IPS-20b (cell line): ENCODE measurements around the gene CEP63.

Experiments
- H3K27ac ChIP-seq: one replicate; pipeline ENCODE4 v1.5.1; 2013; ENCODE audit warnings: low read length
- H3K27me3 ChIP-seq: 2 replicates; pipeline ENCODE4 v1.6.1; 2013; ENCODE audit warnings: mild to moderate bottlenecking, low read length, inconsistent platforms; ENCODE audit not compliant: insufficient read depth
- H3K36me3 ChIP-seq: 2 replicates; pipeline ENCODE4 v1.6.1; 2013; ENCODE audit warnings: low read depth, mild to moderate bottlenecking, inconsistent platforms, low read length, moderate library complexity; ENCODE audit not compliant: insufficient read depth
- H3K4me1 ChIP-seq: 2 replicates; pipeline ENCODE4 v1.6.1; 2013; ENCODE audit warnings: mild to moderate bottlenecking, control low read depth, inconsistent platforms, low read length, moderate library complexity; ENCODE audit not compliant: insufficient read depth
- H3K4me3 ChIP-seq: 2 replicates; pipeline ENCODE4 v1.5.1; 2013; ENCODE audit warnings: mild to moderate bottlenecking, low read length, inconsistent platforms
- H3K9ac ChIP-seq: 2 replicates; pipeline ENCODE4 v1.6.1; 2013; ENCODE audit warnings: low read depth, mild to moderate bottlenecking, inconsistent platforms, low read length, moderate library complexity
- H3K9me3 ChIP-seq: 2 replicates; pipeline ENCODE4 v1.6.1; 2013; ENCODE audit warnings: mild to moderate bottlenecking, low read depth, low read length, inconsistent platforms; ENCODE audit not compliant: insufficient read depth

CEP63 gene

GRCh38 chr3:134613006-134613520 lies 127.2 kb downstream of the CEP63 start:
- Histone ChIP-seq H3K4me1 (no peaks in the 10 kb centered on the region), H3K9ac (no peak overlapping the region), H3K36me3 (no peaks in the 10 kb centered on the region), H3K27ac (no peak overlapping the region), H3K27me3 (no peaks in the 10 kb centered on the region), H3K4me3 (no peak overlapping the region), H3K9me3 (no peaks in the 10 kb centered on the region)

DNA sequence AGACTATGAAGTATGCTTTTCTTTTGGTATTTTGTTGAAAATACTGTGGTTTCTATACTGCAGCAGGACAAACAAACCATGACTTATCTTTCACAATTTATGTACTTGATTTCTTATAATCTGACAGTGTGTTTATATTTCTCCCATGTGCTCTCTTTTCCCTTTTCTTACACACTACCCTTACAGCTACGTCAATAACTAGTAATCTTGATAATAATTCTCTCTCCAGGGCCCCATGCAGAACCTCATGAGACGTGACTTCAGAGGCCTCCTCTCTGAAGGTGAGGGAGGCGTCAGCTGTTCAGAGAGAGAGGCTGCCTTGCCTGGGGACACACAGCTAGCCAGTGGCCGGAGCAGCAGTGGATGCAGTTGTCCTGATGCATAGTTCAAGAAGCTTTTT lies 129.1 kb downstream of the CEP63 start:
- H3K9me3 ChIP-seq: no peaks in the 10 kb centered on the region
- H3K4me3 ChIP-seq: no peak overlapping the region
- H3K36me3 ChIP-seq: no peaks in the 10 kb centered on the region
- H3K4me1 ChIP-seq: no peaks in the 10 kb centered on the region
- H3K27me3 ChIP-seq: no peaks in the 10 kb centered on the region
- H3K9ac ChIP-seq: no peak overlapping the region
- H3K27ac ChIP-seq: no peak overlapping the region

- H3K4me1 ChIP-seq: no peaks in the 10 kb centered on the region
- H3K36me3 ChIP-seq: no peaks in the 10 kb centered on the region
- no peak overlapping the region for H3K9ac ChIP-seq
- H3K27ac ChIP-seq: no peak overlapping the region
- H3K27me3 ChIP-seq: no peaks in the 10 kb centered on the region
- no peaks in the 10 kb centered on the region for H3K9me3 ChIP-seq
- no peak overlapping the region for H3K4me3 ChIP-seq
Measured at GRCh38 chr3:134615743-134616142, 129.9 kb downstream of the CEP63 start.

DNA sequence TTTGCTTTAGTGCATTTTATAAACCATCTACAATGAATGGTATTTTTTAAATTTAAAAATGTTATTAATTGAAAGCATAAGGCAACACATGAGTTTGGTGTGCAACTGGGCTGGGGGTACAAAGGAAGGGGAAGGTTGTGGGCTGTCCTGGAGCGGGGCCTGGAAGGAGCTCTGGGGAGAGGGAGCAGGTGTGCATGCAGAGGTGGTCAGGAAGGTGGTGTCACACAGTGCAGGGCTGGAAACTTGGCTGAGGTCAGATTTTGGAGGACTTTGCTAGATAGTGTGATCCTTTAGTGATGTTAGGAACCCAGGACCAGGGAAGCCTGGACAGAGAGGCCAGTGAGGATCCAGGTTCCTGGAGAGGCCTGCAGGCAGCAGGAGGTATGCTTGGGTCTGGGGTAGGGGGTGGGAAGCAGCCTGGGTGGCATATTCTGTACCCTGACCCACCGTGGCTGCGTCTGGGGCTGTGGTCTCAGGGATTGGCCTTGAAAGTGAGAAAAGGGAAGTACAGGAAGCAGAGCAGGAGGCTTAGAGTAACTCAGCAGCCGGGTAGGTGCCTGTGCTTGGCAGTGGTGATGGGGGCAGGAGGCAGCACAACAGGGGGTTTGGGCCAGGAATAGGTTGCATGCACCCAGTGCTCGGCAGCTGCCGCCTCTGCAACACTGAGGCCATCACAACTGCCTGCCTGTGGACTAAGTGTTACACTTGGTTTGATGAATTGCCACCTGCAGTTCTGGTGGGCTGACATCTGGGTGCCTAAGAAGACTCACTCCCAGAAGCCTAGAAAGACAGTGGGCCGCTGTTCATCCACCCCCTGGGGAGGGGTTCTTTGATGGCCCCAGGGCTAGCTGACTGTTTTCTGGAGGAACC lies 132.0 kb downstream of the CEP63 start:
- no peaks in the 10 kb centered on the region for H3K27me3 ChIP-seq
- no peaks in the 10 kb centered on the region for H3K4me1 ChIP-seq
- H3K4me3 ChIP-seq: no peak overlapping the region
- H3K9ac ChIP-seq: no peak overlapping the region
- no peaks in the 10 kb centered on the region for H3K9me3 ChIP-seq
- no peak overlapping the region for H3K27ac ChIP-seq
- H3K36me3 ChIP-seq: no peaks in the 10 kb centered on the region

- H3K9me3 ChIP-seq: no peaks in the 10 kb centered on the region
Measured at GRCh38 chr3:134618478-134619300, 132.8 kb downstream of the CEP63 start.

GRCh38 chr3:134619301-134619615 lies 133.4 kb downstream of the CEP63 start:
- Histone ChIP-seq H3K4me1 (no peaks in the 10 kb centered on the region), H3K36me3 (no peaks in the 10 kb centered on the region), H3K27ac (no peak overlapping the region), H3K4me3 (no peak overlapping the region), H3K27me3 (no peaks in the 10 kb centered on the region), H3K9ac (no peak overlapping the region), H3K9me3 (no peaks in the 10 kb centered on the region)

More at GRCh38 chr3:134618478-134619300, 132.8 kb downstream of the CEP63 start:
- H3K9ac ChIP-seq: no peak overlapping the region
- no peak overlapping the region for H3K4me3 ChIP-seq
- H3K27me3 ChIP-seq: no peaks in the 10 kb centered on the region
- no peaks in the 10 kb centered on the region for H3K36me3 ChIP-seq
- no peak overlapping the region for H3K27ac ChIP-seq
- H3K4me1 ChIP-seq: no peaks in the 10 kb centered on the region

DNA sequence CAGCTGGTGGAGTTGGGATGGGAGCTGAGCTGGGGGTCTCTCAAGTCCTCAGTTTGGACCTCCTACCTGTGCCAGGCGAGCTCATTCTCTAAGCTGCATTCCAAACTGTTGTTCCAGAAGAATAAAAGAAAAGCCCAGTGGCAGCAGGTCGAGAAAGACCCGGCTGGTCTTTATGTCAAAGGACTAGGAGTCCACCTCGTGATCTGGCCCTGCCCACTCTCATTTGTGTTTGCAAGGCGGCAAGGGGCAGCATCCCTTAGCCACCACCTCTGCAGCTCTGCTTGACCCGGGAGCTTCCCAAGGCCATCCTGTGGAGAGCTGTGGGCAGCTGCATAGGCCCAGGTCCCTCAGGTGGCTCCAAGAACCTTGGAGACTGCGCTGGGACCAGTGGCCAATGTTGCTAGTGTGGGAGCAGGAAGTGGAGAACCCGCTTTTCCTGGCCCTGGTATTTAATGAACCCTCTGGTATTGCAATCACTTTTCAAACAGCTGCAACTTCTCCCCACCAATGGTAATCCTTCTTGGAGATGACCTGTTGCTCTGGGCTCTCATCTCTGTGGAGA lies 134.1 kb downstream of the CEP63 start:
- no peaks in the 10 kb centered on the region for H3K9me3 ChIP-seq
- no peak overlapping the region for H3K9ac ChIP-seq
- H3K4me1 ChIP-seq: no peaks in the 10 kb centered on the region
- H3K27me3 ChIP-seq: no peaks in the 10 kb centered on the region
- H3K27ac ChIP-seq: no peak overlapping the region
- no peaks in the 10 kb centered on the region for H3K36me3 ChIP-seq
- H3K4me3 ChIP-seq: no peak overlapping the region

DNA sequence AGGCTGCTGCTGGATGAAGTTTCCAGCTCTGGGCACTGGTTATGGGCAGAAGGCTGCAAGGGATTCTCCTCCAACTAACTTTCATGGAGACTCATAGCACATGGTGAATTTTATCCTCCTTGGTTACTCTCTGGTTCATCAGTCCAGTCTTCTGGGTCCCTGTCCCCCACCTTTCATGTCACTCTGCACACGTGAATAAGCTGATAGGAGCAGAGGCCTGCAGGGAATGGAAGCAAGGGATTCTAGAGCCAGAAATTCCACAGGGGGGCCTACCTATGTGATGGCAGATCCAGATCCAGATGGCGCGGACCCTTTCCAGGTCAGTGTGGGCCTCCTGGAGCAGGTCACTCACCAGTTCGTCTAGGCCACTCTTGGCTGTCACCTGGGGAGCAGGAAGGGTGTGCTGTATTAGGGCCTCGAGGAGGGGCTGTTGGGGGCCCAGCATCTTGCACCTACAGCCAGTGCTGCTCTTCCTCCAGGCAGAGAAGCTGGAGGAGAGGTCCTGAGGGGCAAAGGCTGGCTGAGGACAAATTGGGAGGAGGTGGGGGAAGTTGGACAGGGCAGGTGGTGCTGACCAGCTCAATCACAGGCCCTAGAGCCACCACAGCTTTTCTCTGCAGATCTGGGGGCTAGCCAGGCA lies 134.7 kb downstream of the CEP63 start:
- no peak overlapping the region for H3K9ac ChIP-seq
- no peaks in the 10 kb centered on the region for H3K36me3 ChIP-seq
- no peaks in the 10 kb centered on the region for H3K4me1 ChIP-seq
- no peaks in the 10 kb centered on the region for H3K9me3 ChIP-seq
- H3K4me3 ChIP-seq: no peak overlapping the region
- H3K27me3 ChIP-seq: no peaks in the 10 kb centered on the region
- no peak overlapping the region for H3K27ac ChIP-seq

GRCh38 chr3:134621854-134622253 lies 136.0 kb downstream of the CEP63 start:
- H3K9ac ChIP-seq: no peak overlapping the region
- H3K36me3 ChIP-seq: no peaks in the 10 kb centered on the region

GRCh38 chr3:134622806-134623365 lies 137.0 kb downstream of the CEP63 start:
- Histone ChIP-seq H3K4me3 (no peak overlapping the region), H3K9me3 (no peaks in the 10 kb centered on the region), H3K27me3 (no peaks in the 10 kb centered on the region), H3K9ac (no peak overlapping the region), H3K27ac (no peak overlapping the region), H3K36me3 (no peaks in the 10 kb centered on the region), H3K4me1 (no peaks in the 10 kb centered on the region)

More at GRCh38 chr3:134621854-134622253, 136.0 kb downstream of the CEP63 start:
- no peak overlapping the region for H3K4me3 ChIP-seq
- H3K9me3 ChIP-seq: no peaks in the 10 kb centered on the region
- no peaks in the 10 kb centered on the region for H3K4me1 ChIP-seq
- no peak overlapping the region for H3K27ac ChIP-seq
- no peaks in the 10 kb centered on the region for H3K27me3 ChIP-seq

DNA sequence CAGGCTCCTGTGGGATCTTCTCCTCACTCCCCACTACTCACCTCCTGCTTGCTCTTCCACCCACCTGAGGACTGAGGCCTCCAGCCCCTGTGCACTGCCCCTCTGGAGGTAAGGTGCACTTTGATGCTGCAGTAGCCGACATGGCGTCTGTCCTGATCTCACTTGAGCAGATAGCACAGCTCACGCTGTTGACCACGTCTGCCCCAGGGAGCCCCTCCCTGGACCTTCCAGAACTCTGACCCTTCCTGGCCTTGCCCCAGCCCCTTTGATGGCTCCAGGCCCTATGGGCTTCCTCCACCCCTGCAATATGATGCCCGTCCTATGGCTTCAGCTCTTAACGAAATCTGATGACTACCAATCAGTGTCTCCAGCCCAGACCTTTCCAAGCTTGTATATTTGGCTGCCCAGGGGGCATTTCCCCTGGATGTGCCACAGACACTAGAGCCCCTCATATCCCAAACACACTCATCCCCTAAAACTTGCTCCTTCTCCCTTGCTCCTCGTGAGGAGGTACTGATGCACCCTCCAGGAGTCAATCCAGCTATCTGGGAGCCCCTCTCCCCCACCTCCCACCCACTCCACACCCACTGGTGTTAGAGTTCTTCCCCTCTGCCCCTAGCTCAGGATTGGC lies 137.9 kb downstream of the CEP63 start:
- H3K36me3 ChIP-seq: no peaks in the 10 kb centered on the region
- H3K4me3 ChIP-seq: no peak overlapping the region
- no peaks in the 10 kb centered on the region for H3K27me3 ChIP-seq
- no peaks in the 10 kb centered on the region for H3K9me3 ChIP-seq
- H3K27ac ChIP-seq: no peak overlapping the region
- no peaks in the 10 kb centered on the region for H3K4me1 ChIP-seq
- H3K9ac ChIP-seq: no peak overlapping the region
